ENCODE data around the gene DNHD1. TPM values are rescaled to one million over a fixed set of nuclear protein-coding genes. Genes with fewer than 3 reads are reported as not detected.

The DNHD1 gene
- total and polyA plus RNA-seq, 9 of the 15 experiments (the other 6 are each of a cell fraction or from before 2014, with no cell fraction given) = 0.82 to 9.7 (median 3.8) TPM

DNA sequence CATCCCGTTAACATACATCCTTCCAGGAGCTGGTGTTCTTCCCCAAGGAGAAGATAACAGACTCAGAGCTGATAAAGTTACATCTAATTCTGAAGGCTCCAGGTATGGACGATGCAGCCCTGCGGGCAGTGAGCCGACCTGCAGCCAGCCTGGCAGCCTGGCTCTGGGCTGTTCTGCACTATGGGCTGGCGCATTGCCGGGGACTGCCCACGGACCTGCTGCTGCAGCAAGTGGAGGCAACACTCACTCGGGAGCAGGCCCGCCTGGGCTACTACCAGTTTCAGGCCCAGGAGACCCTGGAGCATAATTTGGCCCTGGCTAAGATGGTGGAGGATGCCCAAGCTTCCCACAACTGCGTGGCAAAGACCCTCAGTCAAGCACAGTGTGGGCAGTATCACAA lies 66.6 kb downstream of the DNHD1 start:
- ChIA-PET CTCF (ENCODE audit: low intra/inter-chr PET ratio) (no interaction called here), POLR2A (interaction anchor here (0.5 to 1.9 kb wide), 6 partner anchors 9 to 1700 kb away, joined by 3 to 11 read pairs (median 4); partner anchors contain the start of genes ILK and RRP8)
- Histone ChIP-seq H3K27ac (ENCODE audit: extremely low read depth, low read depth, low read length) (no peak overlapping the region; the same call in 2 of the 3 replicates), H3K27me3 (ENCODE audit: control insufficient read depth in 2 of 2, insufficient read depth in 2 of 2, low read length in 2 of 2) (no peaks in the 10 kb centered on the region), H3K79me2 (ENCODE audit: control insufficient read depth, insufficient read depth, low read length) (no peaks in the 10 kb centered on the region), H3K4me1 (replicated peaks in 1 of 2; ENCODE audit: control insufficient read depth in 2 of 2, insufficient read depth in 2 of 2, low read length in 2 of 2) (peaks cover 32 to 33% of the 10 kb centered on the region in 2 experiments), H3K9ac (ENCODE audit: insufficient read depth in 1 of 2, low read depth in 2 of 2, low read length in 2 of 2) (no peak overlapping the region; a peak in 1 of 4 replicates), H3K36me3 (ENCODE audit: control insufficient read depth, insufficient read depth, low read length) (no peaks in the 10 kb centered on the region), H3K4me3 (no peak overlapping the region), H4K20me1 (replicated peaks; ENCODE audit: control insufficient read depth, insufficient read depth, low read length) (no peaks in the 10 kb centered on the region), H3K9me3 (replicated peaks; ENCODE audit: control insufficient read depth, insufficient read depth, low read depth, low read length) (no peaks in the 10 kb centered on the region), H3K4me2 (ENCODE audit: insufficient read depth, low read length) (peak overlapping the region; percentile 61), H3K9me1 (ENCODE audit: control insufficient read depth, insufficient read depth, low read length) (peaks cover 7% of the 10 kb centered on the region), H2AFZ (ENCODE audit: low read depth, low read length) (no peak overlapping the region)
- in situ Hi-C loops (cut with MboI) = no loop called here
- intact Hi-C loops (cut with micrococcal nuclease) = no loop called here
- WGBS (ENCODE audit: insufficient coverage, low coverage, missing lambda C conversion rate) = 52% methylated on average over 10 of the region's 10 CpGs
- DNase-seq (ENCODE audit: extremely low read depth in 1 of 4, low spot score in 3 of 4) = no peak
- FAIRE-seq = no peak
- BruUV-seq (replicated peaks) = no TSS peak
- no peak; the same call in 1 of the 3 replicates for ATAC-seq
- TF ChIP-seq ZNF780A (CRISPR knock-in tag; IDR thresholded peaks at IDR 0.05) (no peak), ZNF282 (CRISPR knock-in tag; IDR thresholded peaks at IDR 0.05) (no peak), FOXP1 (CRISPR knock-in tag; IDR thresholded peaks at IDR 0.05) (peak; percentile 44; the same call in 1 of the 2 replicates), TGIF2 (CRISPR knock-in tag; IDR thresholded peaks at IDR 0.05) (no peak), SMAD1 (IDR thresholded peaks at IDR 0.05; ENCODE audit: low read depth, low read length, partially characterized antibody) (no peak), ZNF699 (CRISPR knock-in tag; IDR thresholded peaks at IDR 0.05; ENCODE audit: insufficient replicate concordance) (no peak), DMBX1 (CRISPR knock-in tag; IDR thresholded peaks at IDR 0.05; ENCODE audit: borderline replicate concordance) (no peak), ZNF785 (CRISPR knock-in tag; IDR thresholded peaks at IDR 0.05) (no peak), SREBF2 (CRISPR knock-in tag; IDR thresholded peaks at IDR 0.05) (no peak), LARP7 (IDR thresholded peaks at IDR 0.05) (no peak)
- TF ChIP-seq, protein P1, sequence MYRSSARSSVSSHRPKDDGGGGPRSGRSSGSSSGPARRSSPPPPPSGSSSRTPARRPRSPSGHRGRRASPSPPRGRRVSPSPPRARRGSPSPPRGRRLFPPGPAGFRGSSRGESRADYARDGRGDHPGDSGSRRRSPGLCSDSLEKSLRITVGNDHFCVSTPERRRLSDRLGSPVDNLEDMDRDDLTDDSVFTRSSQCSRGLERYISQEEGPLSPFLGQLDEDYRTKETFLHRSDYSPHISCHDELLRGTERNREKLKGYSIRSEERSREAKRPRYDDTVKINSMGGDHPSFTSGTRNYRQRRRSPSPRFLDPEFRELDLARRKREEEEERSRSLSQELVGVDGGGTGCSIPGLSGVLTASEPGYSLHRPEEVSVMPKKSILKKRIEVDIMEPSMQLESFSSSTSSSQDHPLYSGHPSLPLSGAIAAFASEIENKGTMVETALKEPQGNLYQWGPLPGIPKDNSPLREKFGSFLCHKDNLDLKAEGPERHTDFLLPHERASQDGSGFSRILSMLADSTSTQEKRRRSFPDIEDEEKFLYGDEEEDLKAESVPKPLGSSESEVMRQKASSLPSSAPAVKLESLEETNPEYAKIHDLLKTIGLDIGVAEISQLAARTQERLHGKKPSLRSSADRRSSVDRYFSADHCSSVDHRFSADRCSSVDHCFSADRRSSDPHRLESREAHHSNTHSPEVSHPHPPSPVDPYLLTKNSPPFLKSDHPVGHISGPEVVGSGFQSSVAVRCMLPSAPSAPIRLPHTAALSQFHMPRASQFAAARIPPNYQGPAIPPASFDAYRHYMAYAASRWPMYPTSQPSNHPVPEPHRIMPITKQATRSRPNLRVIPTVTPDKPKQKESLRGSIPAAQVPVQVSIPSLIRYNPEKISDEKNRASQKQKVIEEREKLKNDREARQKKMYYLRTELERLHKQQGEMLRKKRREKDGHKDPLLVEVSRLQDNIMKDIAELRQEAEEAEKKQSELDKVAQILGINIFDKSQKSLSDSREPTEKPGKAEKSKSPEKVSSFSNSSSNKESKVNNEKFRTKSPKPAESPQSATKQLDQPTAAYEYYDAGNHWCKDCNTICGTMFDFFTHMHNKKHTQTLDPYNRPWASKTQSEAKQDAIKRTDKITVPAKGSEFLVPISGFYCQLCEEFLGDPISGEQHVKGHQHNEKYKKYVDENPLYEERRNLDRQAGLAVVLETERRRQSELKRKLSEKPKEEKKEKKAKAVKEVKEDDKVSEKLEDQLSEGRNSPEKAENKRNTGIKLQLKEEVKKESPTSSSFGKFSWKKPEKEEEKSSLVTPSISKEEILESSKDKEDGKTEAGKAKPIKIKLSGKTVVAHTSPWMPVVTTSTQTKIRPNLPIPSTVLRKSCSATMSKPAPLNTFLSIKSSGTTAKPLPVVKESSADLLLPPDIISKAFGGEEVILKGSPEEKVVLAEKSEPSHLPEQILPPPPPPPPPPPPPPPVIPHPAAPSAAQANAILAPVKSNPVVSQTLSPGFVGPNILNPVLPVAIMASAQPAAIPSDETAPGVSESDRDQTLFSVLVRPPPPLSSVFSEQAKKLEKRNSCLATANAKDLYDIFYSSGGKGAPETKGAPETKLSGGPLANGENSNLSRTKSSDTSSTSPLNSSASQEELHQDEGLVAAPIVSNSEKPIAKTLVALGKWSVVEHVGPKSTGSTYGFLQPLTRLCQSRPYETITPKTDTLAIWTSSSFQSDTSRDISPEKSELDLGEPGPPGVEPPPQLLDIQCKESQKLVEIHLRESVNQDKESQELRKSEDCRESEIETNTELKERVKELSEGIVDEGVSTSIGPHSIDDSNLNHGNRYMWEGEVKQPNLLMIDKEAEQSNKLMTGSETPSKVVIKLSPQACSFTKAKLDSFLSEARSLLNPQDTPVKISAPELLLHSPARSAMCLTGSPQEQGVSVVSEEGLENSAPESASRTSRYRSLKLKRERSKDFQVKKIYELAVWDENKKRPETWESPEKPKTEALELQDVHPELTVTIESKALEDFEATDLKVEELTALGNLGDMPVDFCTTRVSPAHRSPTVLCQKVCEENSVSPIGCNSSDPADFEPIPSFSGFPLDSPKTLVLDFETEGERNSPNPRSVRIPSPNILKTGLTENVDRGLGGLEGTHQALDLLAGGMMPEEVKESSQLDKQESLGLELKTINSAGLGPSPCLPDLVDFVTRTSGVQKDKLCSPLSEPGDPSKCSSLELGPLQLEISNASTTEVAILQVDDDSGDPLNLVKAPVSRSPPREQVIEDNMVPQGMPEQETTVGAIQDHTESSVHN (IDR thresholded peaks at IDR 0.05; ENCODE audit: borderline replicate concordance in 1 of 2, low read depth in 1 of 2) = no peak
- TF ChIP-seq, protein P2, sequence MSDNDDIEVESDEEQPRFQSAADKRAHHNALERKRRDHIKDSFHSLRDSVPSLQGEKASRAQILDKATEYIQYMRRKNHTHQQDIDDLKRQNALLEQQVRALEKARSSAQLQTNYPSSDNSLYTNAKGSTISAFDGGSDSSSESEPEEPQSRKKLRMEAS (CRISPR knock-in tag; IDR thresholded peaks at IDR 0.05) = 0 out of 2 replicates have a peak, but pooled peaks have one; percentile 33
- TF ChIP-seq, protein P3, sequence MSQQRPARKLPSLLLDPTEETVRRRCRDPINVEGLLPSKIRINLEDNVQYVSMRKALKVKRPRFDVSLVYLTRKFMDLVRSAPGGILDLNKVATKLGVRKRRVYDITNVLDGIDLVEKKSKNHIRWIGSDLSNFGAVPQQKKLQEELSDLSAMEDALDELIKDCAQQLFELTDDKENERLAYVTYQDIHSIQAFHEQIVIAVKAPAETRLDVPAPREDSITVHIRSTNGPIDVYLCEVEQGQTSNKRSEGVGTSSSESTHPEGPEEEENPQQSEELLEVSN (IDR thresholded peaks at IDR 0.05; ENCODE audit: borderline replicate concordance in 1 of 2, extremely low read depth in 1 of 2, insufficient read depth in 1 of 2, insufficient read length in 1 of 2, low read depth in 1 of 2, low read length in 1 of 2, poor library complexity in 1 of 2, severe bottlenecking in 1 of 2) = no peak
